ENCODE results near the gene MED9.

DNA sequence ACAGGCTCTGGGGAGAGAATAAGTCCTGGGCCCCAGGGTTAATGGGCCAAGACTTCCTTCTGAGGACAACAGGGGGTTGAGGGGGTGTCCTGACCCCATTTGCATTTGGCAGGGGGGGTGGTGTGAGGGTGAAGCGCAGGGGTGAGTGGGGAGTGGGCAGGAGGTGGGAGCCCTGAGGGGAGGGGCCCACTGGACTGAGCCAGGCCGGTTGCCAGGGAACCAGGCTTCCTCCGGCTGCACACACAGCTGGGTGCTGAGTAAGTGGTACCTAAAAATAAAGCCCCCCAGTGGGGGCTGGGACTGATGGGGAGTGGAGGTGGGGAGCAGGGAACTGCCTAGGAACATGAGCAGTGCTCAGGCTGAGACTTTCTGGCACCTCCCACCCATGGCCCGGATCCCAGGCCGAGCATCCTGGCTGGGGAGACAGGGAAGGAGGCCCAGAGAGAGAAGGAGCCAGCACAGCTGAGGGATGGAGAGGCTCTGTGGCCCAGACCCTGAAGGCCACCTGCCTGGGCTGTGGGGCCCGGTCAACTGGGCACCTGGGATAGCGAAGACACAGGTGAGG is 26.8 kb downstream of the MED9 start:
- TF ChIP-seq POLR2A (IDR thresholded peaks at IDR 0.05; ENCODE audit: low read depth, low read length) (no peak), POLR2AphosphoS5 (IDR thresholded peaks at IDR 0.05; ENCODE audit: low read depth, low read length) (no peak), TAF1 (IDR thresholded peaks at IDR 0.05; ENCODE audit: low read depth, low read length) (no peak), POU2F2 (IDR thresholded peaks at IDR 0.05; ENCODE audit: low read depth, low read length) (no peak), SPI1 (IDR thresholded peaks at IDR 0.05; ENCODE audit: low read depth, low read length) (no peak)
